ENCODE data around the gene MLIP.
"Not testable (repeated sequence)": the region's sequence is repeated elsewhere in the genome, so short reads cannot be mapped to it uniquely, and the experiment has no call there.

The MLIP gene

DNA sequence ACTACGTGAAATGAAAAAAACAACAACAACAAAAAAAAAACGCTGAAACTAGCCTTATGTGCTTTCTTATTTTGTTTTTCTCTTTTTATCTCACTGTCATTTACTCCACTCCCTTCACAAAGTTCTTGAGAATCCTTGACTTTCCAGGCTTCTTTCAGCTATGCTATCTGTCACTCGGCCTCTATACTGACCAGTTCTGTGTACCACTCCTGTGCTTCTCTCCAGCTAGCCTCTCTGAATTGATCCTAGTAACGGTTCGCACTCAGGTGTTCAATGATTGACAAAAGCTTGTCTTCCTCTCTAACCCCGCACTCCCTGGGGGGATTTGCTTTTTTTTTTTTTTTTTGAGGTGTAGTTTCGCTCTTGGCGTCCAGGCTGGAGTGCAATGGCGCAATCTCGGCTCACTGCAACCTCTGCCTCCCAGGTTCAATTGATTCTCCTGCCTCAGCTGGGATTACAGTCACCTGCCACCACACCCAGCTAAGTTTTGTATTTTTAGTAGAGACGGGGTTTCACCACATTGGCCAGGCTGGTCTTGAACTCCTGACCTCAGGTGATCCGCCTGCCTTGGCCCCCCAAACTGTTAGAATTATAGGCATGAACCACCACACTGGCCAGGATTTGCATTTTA is 31.8 kb downstream of the MLIP start:
- DNase-seq = no peak

DNA sequence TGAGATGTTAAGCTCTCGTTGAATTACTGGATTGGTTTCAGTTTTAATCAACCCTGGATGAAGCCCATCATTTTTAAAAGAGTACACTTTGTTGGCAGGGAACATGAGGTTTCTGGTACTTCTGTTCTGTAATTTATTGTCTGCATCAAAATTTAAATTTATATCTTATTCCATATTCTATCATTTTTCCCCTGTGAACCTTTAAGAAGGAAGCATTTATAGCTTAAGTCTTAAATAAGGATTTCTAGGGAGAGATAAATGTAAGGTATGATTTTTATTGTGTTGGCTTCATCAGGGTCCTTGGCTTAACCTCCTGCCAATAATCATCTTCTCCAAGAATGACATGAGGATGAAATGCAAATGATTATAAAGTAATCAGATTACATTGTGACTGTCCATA is 40.6 kb downstream of the MLIP start:
- DNase-seq = no peak

DNA sequence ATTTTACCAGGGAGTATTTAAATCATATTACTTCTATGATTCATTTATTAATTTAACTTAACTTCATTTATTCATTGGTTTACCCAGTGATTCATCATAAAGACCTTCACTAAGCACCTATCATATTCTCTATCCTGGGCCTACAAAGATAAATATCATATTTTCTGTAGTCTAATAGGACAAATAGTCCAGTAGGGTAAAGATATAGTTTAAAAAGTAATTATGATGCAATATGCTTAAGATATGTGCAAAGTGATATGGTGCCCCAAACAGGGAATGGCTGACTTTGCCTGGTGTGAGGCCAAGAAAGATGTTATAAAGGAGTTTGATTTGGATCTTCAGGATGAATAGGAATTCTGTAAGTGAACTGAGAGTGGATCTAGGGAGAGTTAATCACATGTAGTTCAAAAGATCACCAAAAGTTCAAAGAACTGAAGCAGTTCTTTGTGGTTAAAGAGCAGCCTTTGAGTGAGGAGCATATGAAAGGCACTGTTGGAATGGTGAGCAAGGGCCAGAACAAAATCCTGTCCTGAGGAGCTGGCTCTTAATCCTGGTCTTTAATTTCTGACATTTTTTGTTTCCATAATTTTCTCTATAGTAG is 45.5 kb downstream of the MLIP start:
- no peak for DNase-seq

DNA sequence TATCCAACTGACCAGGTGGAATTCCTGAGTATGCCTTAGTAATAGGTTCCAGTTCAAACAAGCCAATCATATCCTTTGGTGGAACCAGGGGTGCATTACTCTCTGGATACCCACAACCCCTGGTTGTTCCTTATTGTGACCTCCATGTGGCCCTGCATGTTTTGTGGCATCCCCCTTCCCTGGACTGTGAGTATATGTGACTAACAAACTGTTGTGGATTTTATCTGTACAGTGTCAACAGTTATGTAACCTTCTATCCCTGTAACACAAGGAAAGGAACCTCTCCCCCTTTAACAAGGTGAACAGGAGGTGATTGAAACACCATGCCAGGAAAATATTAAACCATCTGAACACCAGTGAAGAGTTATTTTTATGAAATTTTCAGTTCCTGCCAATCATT is 46.2 kb downstream of the MLIP start:
- DNase-seq = no peak

DNA sequence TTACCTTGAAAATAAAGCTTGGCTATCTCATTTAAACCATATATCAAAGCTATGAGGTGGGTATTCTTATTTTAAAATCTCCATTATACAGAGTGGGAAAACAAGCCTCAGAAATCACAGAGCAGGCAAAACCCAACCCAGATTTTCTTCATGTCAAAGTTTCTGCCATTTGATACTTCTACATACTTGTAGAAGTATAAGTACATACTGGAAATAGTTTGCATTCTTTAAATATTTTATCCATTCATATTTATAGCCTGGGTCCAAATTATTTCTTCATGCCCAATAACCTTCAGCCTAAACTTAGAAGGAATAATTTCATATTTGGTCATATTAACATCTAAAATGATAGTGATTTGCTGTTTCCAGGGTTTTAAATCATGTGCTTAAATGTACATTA is 61.8 kb downstream of the MLIP start:
- no peak for DNase-seq

DNA sequence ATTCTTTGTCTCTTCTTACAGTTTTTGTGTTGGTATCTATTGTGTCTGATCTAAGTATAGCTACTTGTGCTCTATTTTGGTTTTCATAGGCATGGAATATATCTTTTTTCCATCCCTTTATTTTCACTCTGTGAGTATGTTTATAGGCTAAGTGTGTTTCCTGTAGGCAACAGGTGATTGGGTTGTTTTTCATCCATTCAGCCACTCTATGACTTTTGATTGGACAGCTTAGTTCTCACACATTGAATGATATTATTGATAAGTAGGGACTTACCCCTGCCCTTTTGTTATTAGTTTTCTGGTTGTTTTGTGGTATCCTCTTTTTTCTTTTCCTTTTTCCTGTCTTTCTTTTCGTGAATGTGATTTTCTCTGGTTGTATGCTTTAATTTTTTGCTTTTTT is 67.9 kb downstream of the MLIP start:
- DNase-seq = no peak

DNA sequence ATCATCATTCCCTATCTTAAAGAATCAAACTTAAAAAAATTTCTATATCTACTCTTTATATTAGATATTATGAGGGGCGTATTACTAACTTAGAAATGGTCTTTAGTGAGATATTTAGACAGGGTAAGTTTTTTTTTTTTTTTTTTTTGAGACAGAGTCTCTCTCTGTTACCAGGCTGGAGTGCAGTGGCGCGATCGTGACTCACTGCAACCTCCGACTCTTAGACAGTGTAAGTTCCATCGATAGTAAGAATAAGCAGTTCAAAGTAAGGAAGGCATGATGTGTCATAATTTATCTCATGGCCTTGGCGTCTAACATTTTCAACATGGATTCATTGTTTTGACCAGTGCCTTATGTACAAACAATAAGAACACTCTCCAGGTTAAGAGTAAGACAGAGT is 72.4 kb downstream of the MLIP start:
- DNase-seq = no peak

DNA sequence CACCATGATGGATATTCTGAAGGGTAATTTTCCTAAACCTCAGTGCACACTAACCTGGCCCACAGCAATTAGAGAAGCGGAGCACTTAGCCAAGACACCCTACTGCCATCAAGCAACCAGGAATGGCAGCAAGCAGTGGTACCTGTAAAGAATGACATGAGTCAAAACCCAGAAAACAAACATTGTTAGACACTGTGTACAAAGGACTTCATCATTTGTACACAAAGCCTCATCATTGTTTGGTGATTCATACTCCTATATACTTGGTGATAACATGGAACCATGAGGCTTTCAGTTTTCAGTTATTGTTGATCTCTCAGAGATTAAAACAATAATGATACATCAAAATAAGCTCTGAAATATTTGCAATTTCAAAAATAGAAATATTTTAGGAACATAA is 74.6 kb downstream of the MLIP start:
- DNase-seq = no peak

DNA sequence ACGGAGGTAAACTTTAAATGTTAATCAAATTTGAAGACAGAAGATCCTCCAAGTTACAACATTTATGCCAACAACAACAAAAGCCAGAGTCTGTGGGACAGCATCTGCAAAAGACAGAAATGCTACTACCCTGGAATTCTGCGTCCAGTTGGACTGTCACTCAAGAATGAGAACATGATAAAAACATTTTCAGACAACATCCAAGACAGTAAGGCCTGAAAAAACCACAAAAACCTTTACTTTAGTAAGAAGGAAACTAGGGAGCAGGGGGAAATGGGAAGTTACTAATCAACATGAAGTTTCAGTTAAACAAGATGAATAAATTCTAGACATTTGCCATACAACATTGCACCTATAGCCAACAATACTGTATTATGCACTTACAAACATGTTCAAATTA is 77.6 kb downstream of the MLIP start:
- DNase-seq = no peak

DNA sequence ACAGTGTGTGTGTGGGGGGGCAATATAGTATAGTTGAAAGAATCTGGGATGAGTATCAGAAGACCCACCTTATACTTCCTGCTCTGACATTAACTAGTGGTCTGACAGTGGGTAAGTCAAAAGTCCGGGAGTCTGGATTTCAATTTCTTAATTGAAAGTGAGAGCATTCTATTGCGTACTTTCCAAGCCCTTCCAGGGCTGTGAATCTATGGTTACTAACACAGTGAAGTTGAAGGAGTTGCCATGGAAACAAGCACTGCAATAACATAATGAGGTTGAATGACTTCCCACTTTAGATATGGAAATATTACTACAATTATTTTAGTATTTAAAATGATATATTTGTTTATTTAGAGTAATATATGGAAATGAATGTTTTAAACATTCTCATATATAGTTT is 80.2 kb downstream of the MLIP start:
- DNase-seq = no peak

DNA sequence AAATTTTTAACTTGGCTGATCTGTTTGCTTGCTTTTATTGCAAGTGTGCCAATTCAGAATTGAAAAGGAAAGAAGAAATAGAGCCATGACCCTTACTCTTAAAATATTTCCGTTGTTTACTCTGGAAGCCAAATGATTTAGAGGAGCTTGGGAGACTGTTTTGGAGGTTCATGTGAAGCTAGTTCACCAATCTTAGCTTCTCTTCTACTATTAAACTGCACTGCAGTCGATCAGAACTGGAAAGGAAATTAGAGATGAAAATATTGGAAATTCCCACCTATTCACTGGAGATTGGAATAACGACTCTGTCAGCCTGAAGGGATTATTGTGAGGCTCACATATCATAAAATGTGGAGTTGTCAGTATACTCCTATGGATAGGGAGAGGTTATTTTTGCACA is 81.8 kb downstream of the MLIP start:
- DNase-seq = no peak

DNA sequence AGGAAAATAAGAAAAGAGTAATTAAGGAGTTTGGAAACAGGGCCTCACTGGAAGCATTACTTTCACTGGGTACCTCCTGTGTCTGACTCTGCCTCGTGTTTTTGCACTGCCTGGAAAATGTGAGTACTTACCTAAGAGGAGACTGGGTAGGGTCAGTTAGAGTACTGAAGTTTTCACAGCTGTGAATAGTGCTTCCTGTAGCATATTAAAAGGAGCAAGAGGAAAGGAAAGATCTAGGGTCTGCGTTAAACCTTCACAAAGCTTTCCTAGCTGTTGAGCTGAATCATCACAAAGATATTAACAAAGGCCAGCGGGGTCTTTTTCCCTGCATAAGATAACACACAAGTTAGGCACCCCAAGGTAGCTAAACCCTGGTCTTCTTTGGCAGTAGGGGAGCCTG is 82.3 kb downstream of the MLIP start:
- DNase-seq = no peak

DNA sequence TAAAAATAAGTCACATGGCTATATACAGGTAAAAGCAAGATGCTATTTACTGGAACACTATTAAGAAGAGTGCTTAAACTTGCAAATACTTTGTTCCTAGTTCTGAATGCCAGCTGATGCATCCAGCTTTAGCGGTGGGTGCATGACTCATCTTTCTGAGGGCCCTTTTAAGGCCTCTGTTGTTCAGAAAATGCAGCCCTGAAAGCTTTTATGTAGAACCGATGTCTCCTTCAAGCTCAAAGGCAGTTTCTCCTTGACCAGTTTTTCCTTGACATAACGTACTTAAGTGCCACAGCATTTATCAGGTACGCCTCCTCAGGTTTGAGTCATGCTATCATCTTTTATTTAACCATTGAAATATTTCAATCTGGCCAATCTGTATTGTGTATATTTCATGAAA is 82.8 kb downstream of the MLIP start:
- DNase-seq = no peak

DNA sequence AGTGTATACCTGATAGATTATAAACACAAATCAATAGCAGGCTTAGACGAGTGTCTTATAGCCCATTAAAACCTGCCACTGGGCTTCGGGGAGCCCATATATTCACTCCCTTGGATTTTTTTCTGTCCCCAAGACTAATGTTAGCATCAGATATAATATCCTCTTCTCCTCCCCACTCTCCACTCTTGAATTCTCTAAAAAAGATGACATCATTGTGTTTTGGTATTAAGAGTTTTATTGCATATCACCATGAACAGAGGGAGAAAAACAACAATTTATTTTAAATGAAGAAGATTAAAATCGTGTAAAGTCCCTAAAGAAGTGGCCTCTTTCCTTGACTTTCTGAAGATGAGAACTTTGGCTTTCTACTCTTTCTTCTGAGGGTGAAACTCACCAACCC is 84.4 kb downstream of the MLIP start:
- no peak for DNase-seq

DNA sequence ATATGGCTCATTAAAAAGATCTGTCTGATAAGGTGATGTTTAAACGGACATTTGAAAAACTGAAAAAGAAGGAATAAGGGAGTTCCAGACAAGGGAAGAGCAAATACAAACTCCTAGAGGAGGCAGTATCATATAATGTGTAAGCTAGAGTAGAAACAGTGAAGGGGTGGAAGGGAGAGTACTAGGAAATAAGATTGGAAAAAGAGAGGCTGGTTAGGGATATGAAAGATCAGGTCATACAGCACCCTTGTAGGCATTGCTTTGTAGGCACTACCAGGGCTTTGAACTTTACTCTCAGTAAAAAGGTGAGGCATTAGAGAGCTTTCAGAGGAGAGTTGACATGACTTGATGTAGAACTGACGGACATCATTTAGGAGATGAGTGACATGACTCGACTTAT is 85.7 kb downstream of the MLIP start:
- no peak for DNase-seq

DNA sequence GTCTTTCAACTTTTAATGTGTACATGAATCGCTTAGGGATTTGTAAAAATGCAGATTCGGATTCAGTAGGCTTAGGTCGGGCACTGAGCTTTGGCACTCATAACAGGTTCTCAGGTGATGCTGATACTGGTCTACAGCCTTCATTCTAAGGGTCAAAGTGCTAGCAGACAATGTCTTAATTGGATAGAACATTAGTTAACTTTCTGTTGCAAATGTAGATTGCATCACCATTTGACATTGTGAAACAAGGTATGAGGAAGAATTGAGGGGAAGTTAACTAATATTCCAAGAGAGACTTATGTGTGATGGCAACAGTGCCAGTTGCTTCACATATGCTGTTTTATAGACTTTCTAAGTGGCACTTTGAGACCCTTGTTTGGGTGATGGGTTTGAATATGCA is 86.9 kb downstream of the MLIP start:
- DNase-seq = no peak

DNA sequence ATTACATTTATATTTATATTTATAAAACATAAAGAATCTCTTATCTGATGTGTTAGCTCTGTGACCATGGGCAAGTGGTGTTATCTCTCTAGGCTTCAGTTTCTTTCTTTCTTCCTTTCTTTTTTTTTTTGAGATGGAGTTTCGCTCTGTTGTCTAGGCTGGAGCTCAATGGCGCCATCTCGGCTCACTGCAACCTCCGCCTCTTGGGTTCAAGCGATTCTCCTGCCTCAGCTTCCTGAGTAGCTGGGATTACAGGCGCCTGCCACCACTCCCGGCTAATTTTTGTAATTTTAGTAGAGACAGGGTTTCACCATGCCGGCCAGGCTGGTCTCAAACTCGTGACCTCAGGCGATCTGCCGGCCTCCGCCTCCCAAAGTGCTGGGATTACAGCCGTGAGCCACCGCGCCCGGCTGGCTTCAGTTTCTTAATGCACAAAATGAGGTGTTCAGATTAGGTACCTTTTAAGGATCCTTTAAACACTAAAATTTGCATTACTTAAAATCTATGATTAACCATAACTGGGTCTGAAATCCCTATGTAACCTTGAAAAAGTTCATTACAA is 92.3 kb downstream of the MLIP start:
- not testable (repeated sequence) for DNase-seq

DNA sequence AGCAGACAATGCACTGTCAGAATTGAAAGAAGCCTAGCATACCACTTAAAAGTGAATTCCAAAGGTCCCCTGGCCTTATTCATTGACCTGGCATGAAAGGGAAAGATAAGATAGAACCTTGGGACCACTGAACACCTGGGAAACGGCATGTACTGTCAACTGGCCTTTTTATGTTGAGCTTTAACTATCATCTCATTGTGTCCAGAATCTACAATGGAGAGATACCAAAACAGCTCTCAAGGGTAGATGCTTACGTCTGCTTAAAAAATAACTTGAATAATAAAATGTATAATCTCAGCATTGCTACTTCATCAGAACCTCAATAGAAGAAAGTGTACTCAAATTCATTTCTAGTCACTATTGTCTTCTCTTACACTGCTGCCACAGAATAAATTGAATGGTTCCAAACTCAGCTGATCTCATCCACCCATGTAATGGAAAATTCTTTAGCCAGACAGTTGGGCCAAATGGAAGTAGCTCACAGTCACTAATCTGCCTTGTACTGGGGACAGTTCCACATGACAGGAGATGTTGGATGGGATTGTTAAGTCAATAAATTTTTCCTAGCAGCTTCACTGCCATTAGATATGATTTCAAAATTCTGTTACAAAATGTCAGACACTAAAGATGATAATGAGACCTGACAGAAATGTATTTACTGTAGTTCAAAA is 93.8 kb downstream of the MLIP start:
- no peak for DNase-seq

DNA sequence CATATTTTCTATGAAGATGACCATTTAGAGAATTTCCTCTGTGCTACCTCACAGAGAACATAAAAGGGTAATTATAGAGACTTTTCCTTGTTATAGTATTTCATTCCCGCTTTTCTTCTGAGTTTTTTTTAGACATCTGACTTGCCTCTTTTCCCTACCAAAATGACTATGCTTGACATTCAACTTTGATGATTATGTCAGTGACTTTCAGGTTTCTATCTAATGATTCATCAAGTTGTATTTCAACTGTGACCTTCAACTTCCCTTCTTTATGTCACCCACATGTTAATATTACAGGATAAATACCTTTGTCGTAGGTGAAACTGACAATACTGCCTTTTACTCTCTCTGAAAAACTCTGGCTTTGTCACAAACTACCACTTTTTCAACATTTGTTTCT is 95.3 kb downstream of the MLIP start:
- DNase-seq = no peak

DNA sequence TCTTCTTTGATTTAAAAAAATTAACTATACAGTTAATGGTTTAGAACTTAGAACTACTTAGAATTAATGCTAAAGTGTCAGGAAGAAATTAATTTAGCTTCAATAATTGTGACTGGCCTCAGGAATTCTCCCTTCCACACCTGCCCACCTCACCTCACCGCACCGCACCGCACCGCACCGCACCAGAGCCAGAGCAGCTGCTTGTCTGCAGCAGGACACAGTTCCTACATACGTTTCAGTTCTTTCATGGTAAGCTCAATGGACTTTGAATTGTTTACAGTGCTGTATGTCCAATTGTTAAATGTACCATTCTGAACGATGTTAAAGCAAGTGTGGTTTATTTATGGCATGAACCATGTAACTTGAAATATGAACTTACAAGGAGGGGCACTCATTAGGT is 98.7 kb downstream of the MLIP start:
- not testable (repeated sequence) for DNase-seq

DNA sequence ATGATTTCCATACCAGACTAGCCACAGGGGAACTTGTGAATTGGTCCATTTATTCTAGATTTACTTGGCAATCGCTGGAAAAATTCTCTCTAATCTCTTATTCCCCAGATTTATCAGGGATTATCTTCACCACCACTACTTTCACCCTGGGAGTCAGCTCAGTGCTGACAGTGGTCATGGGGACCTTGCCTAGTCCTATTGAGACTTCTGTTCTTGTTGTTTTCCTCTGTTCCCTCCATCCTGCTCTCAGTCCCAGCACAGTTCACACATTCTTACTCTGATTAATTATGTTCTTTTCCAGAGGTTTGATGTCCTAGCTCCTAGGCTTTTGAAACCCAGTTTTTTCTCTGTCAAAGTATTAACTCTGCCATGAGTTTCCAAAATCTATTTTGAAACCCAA is 103.0 kb downstream of the MLIP start:
- no peak for DNase-seq

DNA sequence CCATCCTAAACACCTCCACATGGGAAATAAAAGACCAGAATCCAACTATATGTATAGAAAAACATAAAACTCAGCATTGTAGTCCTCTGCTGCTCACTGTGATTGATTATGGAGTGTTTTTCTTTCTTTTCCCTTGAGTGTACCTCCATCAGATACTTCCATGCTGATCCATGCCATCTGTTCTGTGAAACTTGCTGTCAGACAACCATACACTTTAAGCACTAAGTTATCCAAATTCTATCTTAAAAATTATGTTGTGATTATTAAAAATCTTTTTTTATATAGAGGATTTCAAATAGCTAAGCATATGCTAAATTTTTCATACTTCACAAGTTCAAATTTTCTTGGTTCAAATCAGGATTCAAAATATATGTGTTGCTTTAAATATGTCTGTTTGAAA is 105.1 kb downstream of the MLIP start:
- DNase-seq = no peak

DNA sequence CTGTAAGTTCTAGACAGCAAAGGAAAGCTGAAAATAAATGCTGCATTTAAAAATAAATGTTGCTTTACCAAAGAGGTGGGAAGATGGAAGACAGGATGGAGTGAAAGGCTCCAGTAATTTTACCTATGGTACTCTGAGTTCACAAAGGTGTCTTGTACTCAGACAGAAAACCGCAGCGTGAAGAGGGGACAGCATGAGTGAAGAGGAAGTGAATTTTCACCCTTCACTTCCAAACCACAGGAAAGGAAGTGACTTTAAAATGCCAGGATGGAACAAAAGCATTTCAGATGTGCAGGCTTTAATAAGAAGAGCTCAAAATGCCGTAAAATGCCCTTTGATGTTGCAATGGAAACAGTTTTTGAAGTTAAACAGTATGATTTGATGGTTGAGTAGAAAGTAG is 105.8 kb downstream of the MLIP start:
- DNase-seq = no peak

DNA sequence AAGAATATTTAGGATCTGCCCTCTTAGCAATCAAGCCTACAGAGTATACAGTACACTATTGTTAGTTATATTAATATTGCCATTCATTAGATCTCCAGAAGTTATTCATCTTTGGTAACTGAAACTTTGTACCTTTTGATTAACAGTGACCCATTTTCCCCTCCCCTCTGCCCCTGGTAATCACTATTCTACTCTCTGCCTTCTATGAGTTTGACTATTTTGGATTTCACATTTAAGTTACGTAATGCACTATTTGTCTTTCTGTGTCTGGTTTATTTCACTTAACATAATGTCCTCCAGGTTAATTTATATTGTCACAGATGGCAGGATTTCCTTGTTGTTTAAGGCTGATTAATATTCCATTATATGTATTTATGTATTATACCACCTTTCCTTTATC is 111.0 kb downstream of the MLIP start:
- no peak for DNase-seq

DNA sequence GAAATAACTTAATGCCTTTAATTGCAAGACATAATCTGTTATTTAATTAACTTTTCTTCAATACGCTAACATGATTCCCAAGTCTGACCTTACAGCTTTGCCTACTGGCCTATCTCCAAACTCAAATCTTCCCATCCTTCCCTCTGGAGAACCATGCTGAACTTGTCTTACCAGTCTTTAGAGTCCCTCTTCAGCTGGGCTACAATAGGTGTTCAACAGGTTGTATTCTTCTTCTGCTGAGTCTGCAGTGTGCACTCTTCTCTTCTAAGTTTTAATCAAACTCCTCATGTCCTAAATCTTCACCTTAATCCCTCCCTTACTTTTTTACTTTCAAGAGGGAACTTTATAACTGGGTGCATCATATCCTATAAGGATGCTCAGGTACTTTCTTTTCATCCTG is 121.5 kb downstream of the MLIP start:
- no peak for DNase-seq

All from NCI-H2029 treated with DMSO at 0.1 percent for 48 hours (cell line).